GM23338 (cell line): Measurements from ENCODE around the gene NLGN1.

Source experiments
- CREB1 ChIP-seq: fragments of 250-450 bp; sonication (Bioruptor Pico); IDR thresholded peaks from 2 replicates; pipeline ENCODE4 v1.5.0; 2020; ENCODE audit warnings: low read depth, mild to moderate bottlenecking, moderate library complexity
- CTCF ChIP-seq, 2 experiments: fragments of 200-600 bp in 1 of 2; sonication (generic) in 1 of 2; conservative IDR thresholded peaks; 2 replicates each; pipeline versions ENCODE4 v1.5.1 to v1.6.1; 2016 to 2017; ENCODE audit warnings: antibody characterized with exemption in 2 of 2, low read depth in 2 of 2, mild to moderate bottlenecking in 2 of 2, moderate library complexity in 1 of 2
- ETS1 ChIP-seq: IDR thresholded peaks from 2 replicates; pipeline ENCODE4 v1.6.1; 2016; ENCODE audit warnings: antibody characterized with exemption
- EZH2 ChIP-seq: fragments of 200-600 bp; sonication (generic); IDR thresholded peaks from one replicate; pipeline ENCODE4 v1.8.0; 2017; ENCODE audit warnings: antibody characterized with exemption, mild to moderate bottlenecking, low read depth; ENCODE audit not compliant: unreplicated experiment
- EZH2phosphoT487 ChIP-seq: fragments of 200-600 bp; sonication (generic); IDR thresholded peaks from one replicate; pipeline ENCODE4 v1.8.1; 2018; ENCODE audit warnings: antibody characterized with exemption; ENCODE audit not compliant: unreplicated experiment
- JUNB ChIP-seq: IDR thresholded peaks from one replicate; pipeline ENCODE4 v1.6.1; 2016; ENCODE audit warnings: antibody characterized with exemption; ENCODE audit not compliant: unreplicated experiment
- POLR2AphosphoS5 ChIP-seq: IDR thresholded peaks from 2 replicates; pipeline ENCODE4 v1.6.1; 2016; ENCODE audit warnings: antibody characterized with exemption, low read depth
- REST ChIP-seq: IDR thresholded peaks from one replicate; pipeline ENCODE4 v1.6.1; 2018; ENCODE audit warnings: antibody characterized with exemption; ENCODE audit not compliant: unreplicated experiment
- ZNF331 ChIP-seq: fragments of 250-450 bp; sonication (Bioruptor Pico); IDR thresholded peaks from 2 replicates; pipeline ENCODE4 v1.5.0; 2020; ENCODE audit warnings: low read depth, mild to moderate bottlenecking, moderate library complexity

GRCh38 chr3:173913974-173914421 is 516.5 kb downstream of the NLGN1 start:
- TF ChIP-seq CTCF (conservative IDR thresholded peaks at IDR 0.05; ENCODE audit: low read depth in 2 of 2) (no peak), POLR2AphosphoS5 (no peak), EZH2phosphoT487 (no peak), EZH2 (no peak), JUNB (no peak), CREB1 (CRISPR knock-in tag) (no peak), ETS1 (no peak), REST (no peak), ZNF331 (CRISPR knock-in tag) (no peak)
